COLO668 (cell line): ENCODE measurements around the gene JARID2.

Source experiments
- DNase-seq: peaks from one replicate; lab custom pipeline; 2025; ENCODE audit not compliant: unreplicated experiment; lab: John Stamatoyannopoulos, UW

Gene JARID2

GRCh38 chr6:15370733-15371671 is 125.1 kb downstream of the JARID2 start:
- DNase-seq, result no peak

- no peak for DNase-seq
These were observed 127.1 kb downstream of the JARID2 start for GRCh38 chr6:15372932-15373331.

GRCh38 chr6:15374119-15374518 is 128.2 kb downstream of the JARID2 start:
- DNase-seq, result no peak

- DNase-seq, result no peak
These were observed 129.1 kb downstream of the JARID2 start for GRCh38 chr6:15375018-15375417.

GRCh38 chr6:15375638-15376290 is 129.9 kb downstream of the JARID2 start:
- DNase-seq, result no peak

GRCh38 chr6:15376900-15377487 is 131.1 kb downstream of the JARID2 start:
- no peak for DNase-seq

- no peak for DNase-seq
These were observed 132.4 kb downstream of the JARID2 start for GRCh38 chr6:15378272-15378671.

- DNase-seq, result no peak
These were observed 133.0 kb downstream of the JARID2 start for GRCh38 chr6:15378866-15379265.

GRCh38 chr6:15380351-15380750 is 134.5 kb downstream of the JARID2 start:
- no peak for DNase-seq

GRCh38 chr6:15382089-15382488 is 136.2 kb downstream of the JARID2 start:
- DNase-seq, result no peak

- no peak for DNase-seq
These were observed 136.8 kb downstream of the JARID2 start for GRCh38 chr6:15382712-15383111.

- no peak for DNase-seq
These were observed 139.0 kb downstream of the JARID2 start for GRCh38 chr6:15384901-15385300.

GRCh38 chr6:15385521-15385920 is 139.7 kb downstream of the JARID2 start:
- no peak for DNase-seq

GRCh38 chr6:15386110-15386755 is 140.4 kb downstream of the JARID2 start:
- no peak for DNase-seq

GRCh38 chr6:15386756-15387112 is 140.9 kb downstream of the JARID2 start:
- no peak for DNase-seq

GRCh38 chr6:15387118-15387517 is 141.2 kb downstream of the JARID2 start:
- no peak for DNase-seq

- DNase-seq, result no peak
These were observed 143.4 kb downstream of the JARID2 start for GRCh38 chr6:15389084-15389764.

GRCh38 chr6:15389765-15390723 is 144.2 kb downstream of the JARID2 start:
- no peak for DNase-seq

GRCh38 chr6:15391500-15391899 is 145.6 kb downstream of the JARID2 start:
- no peak for DNase-seq

GRCh38 chr6:15392182-15392581 is 146.3 kb downstream of the JARID2 start:
- no peak for DNase-seq
